ENCODE measurements around the gene CFAP99.
A peak's percentile ranks its signal among the peaks of the same experiment; 100 is the strongest.

CFAP99 gene

DNA sequence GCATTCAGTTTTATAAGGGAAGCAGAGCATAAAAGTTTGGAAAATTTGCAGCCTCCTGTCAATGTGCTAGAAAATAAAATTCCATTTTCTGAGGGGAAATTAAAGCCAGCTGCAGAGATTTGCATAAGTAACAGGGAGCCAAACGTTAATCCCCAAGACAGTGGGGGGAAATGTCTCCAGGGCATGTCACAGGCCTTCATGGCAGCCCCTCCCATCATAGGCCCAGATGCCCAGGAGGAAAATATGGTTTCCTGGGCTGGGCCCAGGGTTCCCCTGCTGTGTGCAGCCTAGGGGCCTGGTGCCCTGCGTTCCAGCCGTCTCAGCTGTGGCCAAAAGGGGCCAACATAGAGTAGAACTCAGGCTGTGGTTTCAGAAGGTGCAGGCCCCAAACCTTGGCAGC, 59.5 kb downstream of the CFAP99 start:
- DNase-seq, result no peak

DNA sequence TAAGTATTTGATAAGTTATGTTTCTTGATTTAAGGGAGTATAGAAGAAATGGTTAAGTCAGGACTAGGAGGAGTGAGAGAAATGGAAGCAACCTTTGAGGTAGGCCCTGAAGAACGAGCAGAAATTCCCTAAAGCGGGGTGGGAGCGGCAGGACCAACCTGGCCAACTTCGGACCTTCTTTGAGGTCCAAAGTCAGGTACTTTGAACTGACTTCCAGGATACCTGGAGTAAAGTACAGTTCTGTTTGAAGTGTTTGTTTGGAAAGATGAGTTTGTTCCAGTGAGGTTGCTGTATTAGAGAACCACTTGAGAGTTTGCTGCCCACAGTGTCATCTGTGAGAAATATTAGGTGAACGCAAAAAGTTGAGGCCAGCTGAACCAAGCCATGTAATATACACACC, 61.9 kb downstream of the CFAP99 start:
- no peak for DNase-seq

DNA sequence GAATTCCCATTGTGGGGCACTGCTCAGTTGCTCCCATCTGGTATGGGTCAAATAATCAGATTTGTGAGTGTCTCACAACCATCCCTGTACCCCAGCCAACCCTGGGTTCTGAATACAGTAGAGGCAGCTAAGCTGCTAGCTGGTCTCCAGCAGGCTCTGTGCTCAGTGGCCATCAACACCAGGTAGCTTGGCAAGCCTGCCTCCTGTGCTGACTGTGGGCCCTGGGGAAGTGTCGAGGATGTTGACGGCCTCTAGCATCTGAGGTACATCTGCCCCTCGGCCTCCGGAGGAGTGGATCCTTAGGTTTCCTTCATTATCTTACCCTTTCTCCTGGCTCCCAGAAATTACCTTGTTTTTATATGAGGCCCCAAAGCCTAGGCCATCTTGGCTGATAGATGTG, 63.4 kb downstream of the CFAP99 start:
- DNase-seq, result no peak

DNA sequence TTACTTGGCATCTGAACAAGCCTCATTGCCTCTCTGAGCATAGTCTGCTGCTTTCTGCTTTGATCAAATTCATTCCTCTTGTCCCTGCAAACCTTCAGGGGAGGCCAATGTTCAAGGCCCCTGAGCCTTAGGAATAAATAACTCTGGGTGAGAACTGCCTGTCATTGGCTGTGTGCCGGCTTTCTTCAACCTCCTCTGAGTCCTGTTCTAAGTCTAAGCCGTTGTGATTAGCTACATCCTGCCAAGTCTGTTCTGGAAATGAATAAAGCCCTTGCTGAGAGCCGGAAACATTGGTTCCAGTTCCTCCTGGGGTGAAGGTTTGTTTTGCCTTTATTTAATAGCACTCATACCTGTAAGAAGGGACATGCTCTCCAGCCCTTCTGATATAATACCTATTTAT, 63.9 kb downstream of the CFAP99 start:
- no peak for DNase-seq

DNA sequence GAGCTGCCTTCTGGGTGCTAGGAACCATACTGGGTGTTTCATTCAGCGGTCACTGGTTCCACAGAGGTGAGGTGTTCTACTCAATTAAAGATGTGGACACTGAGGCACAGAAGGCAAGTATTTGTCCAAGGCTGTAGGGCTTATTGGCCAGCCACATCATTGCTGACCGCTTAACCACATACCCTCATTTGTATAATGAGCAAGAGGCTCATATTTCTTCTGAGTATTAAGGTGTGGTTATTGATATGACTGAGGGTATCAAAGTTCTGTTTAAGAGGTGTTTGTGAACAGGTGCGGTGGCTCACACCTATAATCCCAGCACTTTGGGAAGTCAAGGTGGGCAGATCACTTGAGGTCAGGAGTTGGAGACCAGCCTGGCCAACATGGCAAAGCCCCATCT, 64.5 kb downstream of the CFAP99 start:
- no peak for DNase-seq

DNA sequence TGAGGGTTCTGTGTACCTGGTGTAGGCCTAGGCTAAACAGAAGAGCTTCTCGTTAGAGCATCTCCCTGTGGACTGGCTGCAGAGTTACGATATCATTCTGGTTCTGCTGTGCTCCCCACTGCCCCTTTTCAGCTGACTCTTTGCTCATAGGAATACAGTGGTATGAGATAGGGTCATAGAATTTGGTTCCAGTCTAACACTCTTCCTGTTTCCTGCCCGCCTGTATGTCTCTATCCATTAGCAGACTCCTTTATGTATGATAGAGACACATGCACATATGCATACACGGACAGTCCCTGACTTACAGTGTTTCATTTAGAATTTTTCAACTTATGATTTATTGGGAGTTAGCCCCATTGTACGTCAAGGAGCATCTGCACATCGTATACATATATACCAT, 65.4 kb downstream of the CFAP99 start:
- no peak for DNase-seq

GRCh38 chr4:2484993-2485392, 66.2 kb downstream of the CFAP99 start:
- DNase-seq, result peak; percentile 67

GRCh38 chr4:2485956-2486355, 67.2 kb downstream of the CFAP99 start:
- no peak for DNase-seq

- no peak for DNase-seq
Observed at GRCh38 chr4:2486981-2487380, 68.2 kb downstream of the CFAP99 start.

DNA sequence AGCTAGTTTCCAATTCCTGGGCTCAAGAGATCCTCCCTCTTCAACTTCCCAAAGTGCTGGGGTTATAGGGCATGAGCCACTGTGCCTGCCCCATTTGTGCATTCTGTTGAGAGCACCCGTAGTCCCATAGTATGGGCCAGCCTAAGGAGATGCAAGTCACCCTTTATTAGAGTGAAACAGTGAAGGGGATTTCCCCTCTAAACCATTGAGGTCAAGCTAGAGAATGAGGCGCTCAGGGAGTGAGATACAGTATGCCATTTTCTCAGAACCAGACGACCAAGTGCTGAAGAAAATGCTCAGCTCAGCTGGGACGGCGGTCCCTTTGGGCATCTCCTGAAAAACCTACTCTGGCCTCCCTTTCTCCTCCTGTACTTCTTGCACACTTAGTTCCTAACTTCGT, 68.9 kb downstream of the CFAP99 start:
- DNase-seq, result no peak

DNA sequence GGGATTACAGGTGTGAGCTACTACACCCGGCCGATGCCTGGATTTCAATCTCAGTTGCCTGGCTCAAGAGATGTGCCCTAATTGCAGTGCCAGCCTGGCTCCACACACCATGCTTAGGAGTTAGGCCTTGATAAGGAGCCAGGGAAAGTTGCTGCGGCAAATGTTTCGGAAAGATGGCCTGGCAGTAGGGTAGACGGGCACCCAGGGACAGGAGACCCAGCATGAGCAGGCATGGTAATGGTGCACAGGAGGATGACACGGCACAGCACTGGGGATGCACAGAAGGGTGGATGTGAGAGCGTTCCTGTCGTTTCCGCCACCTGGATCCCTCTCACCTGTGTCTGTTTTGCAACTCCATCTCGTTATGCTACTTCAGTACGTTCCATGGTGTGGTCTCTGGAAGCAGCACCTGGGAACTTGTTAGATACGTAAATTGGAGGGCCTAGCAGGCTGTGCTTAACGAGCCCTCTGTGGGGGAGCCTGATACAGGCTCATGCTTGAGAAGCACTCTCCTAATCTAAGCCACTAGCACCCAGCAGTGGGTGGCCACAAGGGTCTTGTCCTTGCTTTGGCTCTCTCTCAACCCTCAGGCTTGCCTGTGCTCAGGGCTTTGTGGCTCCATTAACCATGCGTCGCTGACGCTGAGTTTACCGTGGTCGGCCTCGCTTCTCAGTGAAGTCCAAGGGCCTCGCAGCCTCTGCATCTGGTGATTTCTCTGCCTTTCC, 70.5 kb downstream of the CFAP99 start:
- DNase-seq, result no peak

GRCh38 chr4:2489841-2490552, 71.2 kb downstream of the CFAP99 start:
- DNase-seq, result no peak

GRCh38 chr4:2492970-2493369, 74.2 kb downstream of the CFAP99 start:
- no peak for DNase-seq

DNA sequence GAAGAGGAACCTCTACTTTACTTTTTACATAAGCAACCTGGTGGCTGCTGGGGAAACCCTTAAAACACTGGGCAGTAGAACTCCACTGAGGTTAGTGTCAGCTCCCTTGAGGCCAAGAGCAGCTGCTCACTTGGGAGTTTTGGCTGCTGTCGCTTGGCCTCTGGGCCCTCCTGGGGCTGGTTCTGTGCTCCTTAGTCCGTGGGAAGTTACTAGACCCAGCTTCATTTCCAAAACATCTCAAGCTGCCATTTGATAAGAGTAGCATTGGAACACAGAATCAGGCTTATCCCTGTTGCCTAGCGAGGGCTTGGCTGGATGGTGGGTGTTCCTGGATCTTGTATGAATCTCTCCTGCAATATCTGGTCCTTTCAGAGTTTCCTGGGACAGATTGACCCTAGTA, 76.2 kb downstream of the CFAP99 start:
- no peak for DNase-seq

DNA sequence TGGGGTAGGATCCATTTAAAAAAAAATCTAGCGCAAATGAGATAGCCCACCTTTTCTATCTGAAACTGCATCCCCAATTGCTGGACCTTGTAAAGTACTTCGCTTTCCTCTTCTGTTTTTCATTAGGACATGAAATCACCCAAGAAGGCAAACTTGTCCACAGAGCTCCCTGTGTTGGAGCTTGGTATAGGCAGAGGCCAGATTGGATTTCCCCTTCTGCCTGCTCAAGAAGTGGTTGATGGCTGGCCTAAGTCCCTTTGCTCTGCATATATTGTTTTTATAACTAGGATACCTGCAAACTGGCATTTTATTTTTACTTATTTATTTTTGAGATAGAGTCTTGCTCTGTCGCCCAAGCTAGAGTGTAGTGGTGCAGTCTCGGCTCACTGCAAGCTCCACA, 78.6 kb downstream of the CFAP99 start:
- no peak for DNase-seq

- no peak for DNase-seq
Observed at GRCh38 chr4:2497931-2498330, 79.2 kb downstream of the CFAP99 start.

DNA sequence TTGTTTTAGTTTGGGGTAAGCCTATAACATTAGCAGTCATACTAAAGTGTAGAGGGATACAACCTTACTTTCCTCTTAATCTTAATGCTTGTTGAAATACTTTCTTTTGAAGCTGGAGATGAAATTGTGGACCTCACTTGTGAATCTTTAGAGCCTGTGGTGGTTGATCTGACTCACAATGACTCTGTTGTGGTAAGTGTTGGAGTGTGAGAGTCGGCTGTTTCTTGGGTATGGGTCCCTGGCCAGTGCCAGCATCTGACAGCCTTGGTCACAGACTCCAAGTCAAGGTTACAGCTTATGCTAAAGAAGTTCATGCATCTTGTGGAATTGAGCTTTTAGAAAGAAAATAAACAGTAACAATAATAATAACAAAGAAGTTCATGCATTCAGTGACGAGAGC, 81.8 kb downstream of the CFAP99 start:
- peak; percentile 21 for DNase-seq

GRCh38 chr4:2501034-2501594, 82.4 kb downstream of the CFAP99 start:
- DNase-seq, result no peak

GRCh38 chr4:2503809-2504208, 85.1 kb downstream of the CFAP99 start:
- DNase-seq, result no peak

DNA sequence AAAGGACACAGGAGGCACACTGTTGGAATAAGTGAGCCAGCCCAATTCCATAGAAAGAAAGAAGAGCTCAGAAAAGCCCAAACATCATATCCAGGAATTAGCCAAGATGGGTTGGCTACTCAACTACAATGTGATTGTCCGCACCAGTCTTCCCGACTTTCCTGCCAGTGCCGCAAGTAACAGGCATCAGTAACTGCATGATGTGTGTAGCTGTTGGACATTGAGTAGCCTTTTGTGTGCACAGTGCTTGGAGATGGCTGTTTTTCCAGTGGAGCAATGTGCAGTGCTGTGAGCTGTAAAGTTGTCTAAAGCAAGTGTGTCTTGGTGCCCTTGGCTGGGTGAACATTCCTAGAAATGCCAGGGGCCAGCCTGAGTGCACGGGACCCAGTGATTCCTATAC, 88.5 kb downstream of the CFAP99 start:
- no peak for DNase-seq

- no peak for DNase-seq
Observed at GRCh38 chr4:2507855-2508254, 89.1 kb downstream of the CFAP99 start.

DNA sequence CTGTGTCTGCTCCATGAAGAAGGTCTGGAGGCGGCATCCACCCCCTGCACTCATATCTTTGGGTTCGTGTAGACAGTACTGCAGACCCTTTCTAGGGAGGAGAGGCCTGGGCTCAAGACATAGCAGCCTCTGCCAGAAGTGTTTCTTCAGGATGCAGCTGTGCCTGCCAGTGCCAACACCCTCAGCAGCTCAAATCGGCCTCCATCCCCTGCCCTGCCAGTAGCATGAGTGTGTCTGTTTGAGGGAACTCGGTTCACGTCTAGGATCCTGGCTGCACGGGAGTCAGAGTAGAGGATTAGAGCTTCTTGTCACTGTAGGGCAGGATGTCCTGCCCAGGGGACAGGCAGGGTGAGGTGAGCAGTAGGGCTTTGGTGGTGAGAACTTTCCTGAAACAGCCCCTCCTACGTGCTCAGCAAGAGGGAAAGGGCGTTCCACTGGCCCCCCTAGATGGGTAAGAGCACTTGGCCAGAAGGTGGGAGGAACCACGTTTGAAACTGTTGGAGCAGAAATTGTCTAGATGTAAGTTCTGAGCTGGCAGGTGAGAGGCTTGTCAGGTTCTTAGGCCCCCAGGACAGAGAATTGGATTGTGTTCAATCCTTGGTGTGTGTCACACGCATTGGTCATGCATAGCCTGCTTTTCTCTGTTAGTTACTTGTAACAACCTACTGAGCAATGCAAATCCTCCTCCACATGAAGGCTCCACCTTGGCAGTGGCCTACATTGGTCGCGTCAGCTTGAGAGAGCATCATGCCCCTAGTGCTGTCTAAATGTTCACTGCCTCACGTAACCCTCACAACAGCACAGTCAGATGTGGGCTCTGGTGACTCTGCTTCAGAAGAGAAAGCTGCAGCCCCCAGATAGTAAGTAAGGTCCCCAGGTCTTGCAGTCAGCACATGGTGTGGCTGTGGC, 91.8 kb downstream of the CFAP99 start:
- no peak for DNase-seq

GRCh38 chr4:2511645-2512131, 92.9 kb downstream of the CFAP99 start:
- DNase-seq, result no peak
